Sigmoid colon (tissue), 4 donors: ENCODE data around the gene ELF5.

Experiments
- CTCF ChIP-seq, 4 experiments: fragments of 450-650 bp in 3 of 4; fragments of 200-600 bp in 1 of 4; IDR thresholded peaks; one replicate each; pipeline ENCODE4 v1.5.1; 2016 to 2019; ENCODE audit warnings: antibody characterized with exemption in 4 of 4, mild to moderate bottlenecking in 3 of 4, moderate library complexity in 2 of 4
- EP300 ChIP-seq, 4 donors: sonication (generic); formaldehyde crosslinking; IDR thresholded peaks; one replicate each; pipeline ENCODE4 v1.6.1; 2017; ENCODE audit warnings: antibody characterized with exemption in 4 of 4
- POLR2A ChIP-seq, 2 donors: fragments of 450-650 bp; IDR thresholded peaks; one replicate each; pipeline ENCODE4 v1.6.1; 2016; ENCODE audit warnings: antibody characterized with exemption in 2 of 2, mild to moderate bottlenecking in 2 of 2, moderate library complexity in 2 of 2
- POLR2AphosphoS5 ChIP-seq, 4 donors: sonication (generic); formaldehyde crosslinking; IDR thresholded peaks; one replicate each; pipeline ENCODE4 v1.6.1; 2017; ENCODE audit warnings: antibody characterized with exemption in 4 of 4

GRCh38 chr11:34475656-34476055 is 37.9 kb downstream of the ELF5 start:
- TF ChIP-seq EP300 (IDR thresholded peaks at IDR 0.05) (no peak), CTCF (IDR thresholded peaks at IDR 0.05) (no peak), POLR2A (IDR thresholded peaks at IDR 0.05) (no peak), POLR2AphosphoS5 (IDR thresholded peaks at IDR 0.05) (no peak)
